GM19328 (cell line): ENCODE results near the gene XYLT1.

Experiments used
- ATAC-seq: cut with Tn5 transposase; IDR thresholded peaks from one replicate; pipeline ENCODE4 v1.9.1; 2021; ENCODE audit warnings: mild to moderate bottlenecking, moderate library complexity; ENCODE audit not compliant: unreplicated experiment

XYLT1 gene

DNA sequence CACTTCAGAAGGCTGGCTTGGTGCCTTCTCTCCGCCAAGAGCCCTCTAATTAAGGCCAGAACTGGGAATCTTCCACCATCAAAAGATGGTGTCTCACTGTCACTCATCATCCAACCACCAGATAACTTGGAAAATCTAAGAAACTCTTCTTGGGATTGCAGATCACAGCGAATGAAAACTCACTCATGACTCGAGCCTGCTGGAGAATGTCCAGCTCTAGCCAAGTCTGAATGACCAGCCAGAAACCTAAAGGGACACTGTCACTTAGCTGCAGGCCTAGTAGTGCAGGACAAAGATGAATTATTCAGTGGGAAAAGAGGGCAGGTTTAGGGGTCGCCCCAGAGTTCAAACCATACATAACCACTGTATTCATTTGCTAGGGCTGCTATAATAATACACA, 107.8 kb downstream of the XYLT1 start:
- ATAC-seq: no peak

- no peak for ATAC-seq
These were observed 108.6 kb downstream of the XYLT1 start for GRCh38 chr16:17362183-17362582.

GRCh38 chr16:17360693-17361122, 110.1 kb downstream of the XYLT1 start:
- no peak for ATAC-seq

- ATAC-seq: no peak
These were observed 110.9 kb downstream of the XYLT1 start for GRCh38 chr16:17359788-17360390.

DNA sequence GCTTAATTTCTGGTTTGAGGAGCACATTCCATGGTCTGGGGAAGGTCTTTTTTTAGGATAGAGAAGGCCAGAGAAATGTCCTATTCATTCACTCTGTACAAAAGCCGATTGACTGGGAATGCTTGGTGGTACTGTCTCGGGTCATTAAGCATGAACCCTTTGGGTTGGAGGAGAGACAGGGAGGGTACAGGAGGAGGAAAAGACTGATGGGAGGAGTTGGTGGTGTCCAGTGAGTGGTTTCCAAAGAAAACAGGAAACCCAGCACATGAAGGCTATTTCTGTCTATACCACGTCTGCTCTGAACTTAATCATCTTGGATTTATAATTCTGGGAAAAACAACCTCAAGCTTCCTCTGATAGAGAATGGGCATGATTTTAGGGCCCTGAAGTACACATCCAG, 111.9 kb downstream of the XYLT1 start:
- no peak for ATAC-seq

- ATAC-seq: no peak
These were observed 112.4 kb downstream of the XYLT1 start for GRCh38 chr16:17358355-17358754.

DNA sequence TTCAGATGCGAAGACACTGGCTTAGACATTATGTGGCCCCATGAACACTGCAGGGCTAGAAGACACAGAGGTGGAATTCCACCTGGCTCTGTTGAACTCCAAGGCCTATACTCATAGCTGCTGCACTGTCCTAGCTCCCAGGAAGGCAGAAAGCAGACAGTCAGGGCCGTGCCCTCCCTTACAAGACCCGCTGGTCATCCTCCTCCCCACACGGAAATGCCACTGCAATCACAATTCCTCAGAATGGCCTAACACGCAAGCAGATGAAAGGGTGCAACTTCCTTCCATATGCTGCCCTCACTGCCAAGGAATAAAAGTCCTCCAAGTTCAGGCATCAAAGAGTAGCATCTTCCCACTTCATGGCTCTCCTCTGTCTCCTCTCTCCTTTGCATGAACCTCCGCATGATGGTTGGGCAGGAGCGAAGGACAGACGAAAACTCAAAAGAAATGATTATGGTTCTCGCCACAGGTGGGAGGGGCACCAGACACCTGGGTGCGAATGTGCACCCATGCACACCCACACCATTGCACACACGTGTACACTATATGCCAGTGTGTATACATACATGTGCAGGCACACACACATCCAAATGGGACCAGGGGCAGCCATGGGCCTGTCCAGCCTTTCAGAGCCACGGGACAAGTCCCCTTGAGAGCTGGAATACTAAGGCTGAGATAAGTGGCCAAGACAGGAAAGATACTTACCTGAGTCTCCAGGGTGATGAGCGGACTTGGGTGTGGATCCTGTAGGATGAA, 113.3 kb downstream of the XYLT1 start:
- ATAC-seq: no peak

- no peak for ATAC-seq
These were observed 114.4 kb downstream of the XYLT1 start for GRCh38 chr16:17356243-17356933.

- no peak for ATAC-seq
These were observed 116.1 kb downstream of the XYLT1 start for GRCh38 chr16:17354685-17355084.

DNA sequence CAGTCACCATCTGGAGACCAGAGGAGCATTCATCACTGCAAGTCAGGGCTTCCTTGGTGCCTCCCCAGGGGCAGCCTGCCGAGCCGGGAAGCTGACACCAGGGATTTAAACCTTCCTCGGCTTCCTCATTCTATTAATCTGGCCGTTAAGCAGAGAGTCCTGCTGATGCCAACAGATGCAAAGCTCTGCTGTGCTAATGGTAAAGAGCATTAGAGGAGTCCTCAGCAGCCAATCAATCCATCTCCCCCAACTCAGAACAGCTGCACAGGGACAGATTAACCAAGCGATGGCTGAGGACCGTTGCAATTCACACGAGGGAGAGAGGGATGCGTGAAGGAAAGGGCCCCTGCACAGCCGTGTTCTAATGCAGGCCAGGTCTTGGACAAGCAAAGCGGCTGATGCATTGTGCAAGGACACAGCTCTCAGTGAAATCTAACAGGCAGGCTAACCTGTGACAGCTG, 116.6 kb downstream of the XYLT1 start:
- no peak for ATAC-seq

- ATAC-seq: no peak
These were observed 117.2 kb downstream of the XYLT1 start for GRCh38 chr16:17353561-17353960.

DNA sequence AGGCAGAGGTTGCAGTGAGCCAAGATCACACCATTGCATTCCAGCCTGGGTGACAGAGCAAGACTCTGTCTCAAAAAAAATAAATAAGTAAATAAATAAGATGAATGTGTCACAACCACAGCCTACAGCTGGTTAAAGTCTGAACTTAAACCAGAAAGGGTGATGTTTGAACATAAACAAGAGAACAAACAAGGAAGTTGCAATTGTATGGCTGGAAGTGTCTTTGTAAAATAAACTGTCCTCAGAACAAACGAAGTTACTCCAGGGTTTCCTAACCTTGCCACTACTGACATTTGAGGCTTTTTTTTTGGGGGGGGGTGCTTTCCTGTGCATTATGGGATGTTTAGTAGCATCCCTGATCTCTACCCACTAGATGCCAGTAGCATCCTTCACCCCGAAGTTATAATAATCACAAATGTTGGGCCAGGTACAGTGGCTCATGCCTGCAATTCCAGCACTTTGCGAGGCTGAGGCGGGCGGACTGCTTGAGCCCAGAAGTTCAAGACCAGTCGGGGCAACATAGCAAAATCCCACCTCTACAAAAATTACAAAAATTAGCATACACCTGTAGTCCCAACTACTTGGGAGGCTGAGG, 119.2 kb downstream of the XYLT1 start:
- ATAC-seq: no peak

DNA sequence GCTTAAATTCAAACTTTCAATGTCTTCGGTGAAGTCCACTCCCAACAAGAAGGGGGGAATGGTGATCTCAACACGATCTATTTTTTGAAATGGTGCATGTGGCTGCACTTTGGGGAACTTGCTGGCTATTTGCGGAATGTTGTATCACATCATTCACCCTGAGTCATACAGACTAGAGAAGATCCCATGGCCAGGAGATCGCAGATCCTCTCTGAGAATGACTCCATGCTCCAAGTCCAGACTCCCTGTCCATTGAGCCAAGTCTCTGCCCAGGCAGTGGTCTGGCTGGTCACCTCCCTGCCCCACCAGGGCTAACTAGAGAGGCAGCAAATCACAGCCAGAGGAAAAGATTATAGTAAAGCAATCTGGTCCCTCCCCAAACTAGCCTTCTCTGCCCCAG, 120.6 kb downstream of the XYLT1 start:
- ATAC-seq: no peak

DNA sequence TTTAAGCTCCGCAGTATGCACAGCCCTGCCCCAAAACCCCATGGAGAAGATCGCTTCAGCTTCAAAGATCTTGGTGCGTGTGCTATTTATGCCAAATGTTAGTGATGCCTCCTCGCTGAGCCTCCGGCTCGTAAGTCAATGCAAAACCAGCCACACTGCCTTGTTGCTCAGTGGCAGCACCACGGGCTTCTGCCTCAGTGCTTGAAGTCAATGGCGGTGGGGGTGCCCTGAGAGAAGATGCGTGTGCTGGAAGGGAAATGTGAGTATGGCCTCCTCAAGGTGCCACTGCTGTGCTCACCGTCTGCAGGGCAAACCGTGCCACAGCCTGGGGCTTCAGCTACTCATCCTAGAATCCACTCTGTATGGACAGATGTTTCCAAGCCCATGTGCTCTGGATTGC, 121.9 kb downstream of the XYLT1 start:
- no peak for ATAC-seq

GRCh38 chr16:17348042-17348783, 122.5 kb downstream of the XYLT1 start:
- ATAC-seq: no peak

DNA sequence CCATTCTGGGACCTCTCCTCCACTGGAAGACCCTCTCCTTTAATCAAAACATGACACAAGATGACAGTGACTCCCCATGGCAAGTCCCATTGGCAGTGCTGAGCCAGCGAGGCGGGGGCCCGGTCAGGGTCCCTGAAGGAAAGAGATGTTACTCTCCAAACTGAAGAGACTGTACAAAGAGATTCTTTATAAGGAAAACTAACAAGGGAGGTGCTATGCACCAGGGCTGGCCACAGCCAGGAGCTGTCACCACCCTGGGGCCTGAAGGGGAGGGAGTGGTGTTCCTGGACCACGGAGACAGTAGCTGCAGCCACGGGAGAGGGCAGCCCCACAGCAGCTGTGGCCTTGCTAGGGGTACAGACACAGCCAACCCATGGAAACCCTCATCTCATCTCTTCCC, 123.1 kb downstream of the XYLT1 start:
- ATAC-seq: no peak

GRCh38 chr16:17346621-17347569, 123.9 kb downstream of the XYLT1 start:
- no peak for ATAC-seq

DNA sequence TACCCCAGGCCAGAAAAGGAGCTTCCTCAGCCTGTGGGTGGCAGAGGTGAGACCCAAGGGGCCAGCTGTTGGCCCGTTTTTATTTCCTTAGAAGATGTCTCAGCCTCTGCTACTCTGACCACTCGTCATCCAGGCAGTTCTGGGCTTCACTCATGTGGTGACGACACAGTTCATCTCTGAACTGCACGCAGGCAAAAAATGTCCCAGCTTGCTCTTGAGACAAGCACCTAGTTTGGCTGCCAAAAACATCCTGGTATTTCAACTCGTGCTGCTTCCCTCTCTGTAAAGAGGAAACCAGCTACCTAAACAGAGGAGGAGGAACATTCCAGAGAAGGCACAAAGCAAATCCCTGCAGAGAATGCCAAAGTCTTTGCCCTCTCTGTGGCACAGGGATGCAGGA, 125.7 kb downstream of the XYLT1 start:
- ATAC-seq: no peak

DNA sequence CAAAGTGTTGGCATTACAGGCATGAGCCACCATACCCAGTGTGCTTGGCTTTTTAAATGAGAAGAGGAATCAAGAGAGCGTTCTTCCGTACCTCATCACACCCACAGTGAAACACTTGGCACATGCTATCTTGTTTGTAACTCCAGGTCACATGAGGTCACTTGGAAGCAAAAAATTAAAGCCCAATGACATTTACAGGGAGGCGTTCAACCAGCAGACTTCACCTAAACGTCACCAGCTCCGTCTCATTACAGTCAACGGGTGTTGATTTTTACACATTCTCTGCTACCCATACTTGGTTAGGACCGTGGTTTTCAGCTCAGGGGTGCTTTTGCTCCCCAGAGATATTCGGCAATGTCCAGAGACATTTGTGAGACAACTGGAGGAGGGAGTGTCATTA, 127.0 kb downstream of the XYLT1 start:
- ATAC-seq: no peak

- ATAC-seq: no peak
These were observed 127.7 kb downstream of the XYLT1 start for GRCh38 chr16:17343028-17343427.
